ENCODE results near the gene TRIO. TPM values are rescaled to one million over a fixed set of nuclear protein-coding genes. Genes with fewer than 3 reads are reported as not detected.

Gene TRIO
- total and polyA plus RNA-seq, 8 donors = 84.4 to 151 (median 93.7) TPM

GRCh38 chr5:14506140-14506538, 363.0 kb downstream of the TRIO start:
- DNase-seq (no peak), ATAC-seq (no peak)
- Histone ChIP-seq H3K27ac (no peak overlapping the region), H3K27me3 (no peaks in the 10 kb centered on the region), H3K4me1 (no peaks in the 10 kb centered on the region), H3K4me3 (no peak overlapping the region), H3K9me3 (no peaks in the 10 kb centered on the region), H3K36me3 (peaks cover 0 to 77% of the 10 kb centered on the region in 2 donors)
- TF ChIP-seq CTCF (IDR thresholded peaks at IDR 0.05) = no peak
- intact Hi-C loops (cut with DNase I) = no loop called here

GRCh38 chr5:14506661-14507060, 363.5 kb downstream of the TRIO start:
- no peak for TF ChIP-seq CTCF (IDR thresholded peaks at IDR 0.05)
- no peaks in the 10 kb centered on the region for H3K4me1 ChIP-seq
- H3K36me3 ChIP-seq = peaks cover 0 to 72% of the 10 kb centered on the region in 2 donors
- no peak overlapping the region for H3K4me3 ChIP-seq
- DNase-seq (no peak), ATAC-seq (no peak)
- no peaks in the 10 kb centered on the region for H3K27me3 ChIP-seq
- H3K27ac ChIP-seq = no peak overlapping the region
- intact Hi-C loops (cut with DNase I) = no loop called here
- no peaks in the 10 kb centered on the region for H3K9me3 ChIP-seq

- Histone ChIP-seq H3K36me3 (peaks cover 0 to 65% of the 10 kb centered on the region in 2 donors), H3K4me1 (no peaks in the 10 kb centered on the region), H3K9me3 (no peaks in the 10 kb centered on the region), H3K4me3 (no peak overlapping the region), H3K27me3 (no peaks in the 10 kb centered on the region), H3K27ac (no peak overlapping the region)
- TF ChIP-seq CTCF (IDR thresholded peaks at IDR 0.05) = no peak
- DNase-seq = no peak
- no peak for ATAC-seq
- intact Hi-C loops (cut with DNase I) = no loop called here
Measured at GRCh38 chr5:14507156-14507941, 364.2 kb downstream of the TRIO start.

- Histone ChIP-seq H3K27ac (no peak overlapping the region), H3K36me3 (peaks cover 0 to 58% of the 10 kb centered on the region in 2 donors), H3K27me3 (no peaks in the 10 kb centered on the region), H3K4me1 (no peaks in the 10 kb centered on the region), H3K4me3 (no peak overlapping the region), H3K9me3 (no peaks in the 10 kb centered on the region)
- no peak for DNase-seq
- ATAC-seq = no peak
- no peak for TF ChIP-seq CTCF (IDR thresholded peaks at IDR 0.05)
- intact Hi-C loops (cut with DNase I) = no loop called here
Measured at GRCh38 chr5:14508046-14508445, 364.9 kb downstream of the TRIO start.

- H3K4me1 ChIP-seq = no peaks in the 10 kb centered on the region
- intact Hi-C loops (cut with DNase I) = no loop called here
- H3K36me3 ChIP-seq = peaks cover 0 to 43% of the 10 kb centered on the region in 2 donors
- H3K27me3 ChIP-seq = no peaks in the 10 kb centered on the region
- H3K4me3 ChIP-seq = no peak overlapping the region
- TF ChIP-seq CTCF (IDR thresholded peaks at IDR 0.05) = no peak
- DNase-seq (no peak), ATAC-seq (no peak)
- H3K27ac ChIP-seq = no peak overlapping the region
- no peaks in the 10 kb centered on the region for H3K9me3 ChIP-seq
Measured at GRCh38 chr5:14509556-14509955, 366.4 kb downstream of the TRIO start.

All from left lung (tissue), 10 donors.